Iris pigment epithelial cell (primary cell): Measurements from ENCODE around the gene MATK.
A peak's percentile ranks its signal among the peaks of the same experiment; 100 is the strongest.

ENCODE experiments used
- DNase-seq: peaks from one replicate; pipeline ENCODE4 v3.0.0-alpha.2; 2011; ENCODE audit warnings: low read depth

The MATK gene

DNA sequence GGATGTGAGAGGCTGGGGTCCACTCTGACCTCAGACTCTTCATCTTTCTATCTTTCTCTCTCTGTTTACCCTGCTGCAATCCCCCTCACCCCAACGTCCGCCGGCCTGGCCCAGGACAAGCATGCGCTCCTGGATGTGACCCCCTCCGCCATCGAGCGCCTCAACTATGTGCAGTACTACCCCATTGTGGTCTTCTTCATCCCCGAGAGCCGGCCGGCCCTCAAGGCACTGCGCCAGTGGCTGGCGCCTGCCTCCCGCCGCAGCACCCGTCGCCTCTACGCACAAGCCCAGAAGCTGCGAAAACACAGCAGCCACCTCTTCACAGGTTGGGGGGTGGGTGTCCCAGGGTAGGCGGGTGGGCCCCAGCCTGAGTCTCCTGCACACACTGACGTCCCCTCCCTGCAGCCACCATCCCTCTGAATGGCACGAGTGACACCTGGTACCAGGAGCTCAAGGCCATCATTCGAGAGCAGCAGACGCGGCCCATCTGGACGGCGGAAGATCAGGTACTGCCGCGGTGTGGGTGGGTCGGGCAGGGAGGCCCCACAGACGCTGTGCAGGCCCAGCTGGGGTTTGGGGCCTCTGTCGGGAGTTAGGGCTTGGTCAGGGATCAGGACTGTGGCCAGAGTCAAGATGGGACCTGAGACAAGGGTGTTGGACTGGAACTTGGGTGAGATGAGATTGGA, 39.7 kb downstream of the MATK start:
- no peak for DNase-seq

DNA sequence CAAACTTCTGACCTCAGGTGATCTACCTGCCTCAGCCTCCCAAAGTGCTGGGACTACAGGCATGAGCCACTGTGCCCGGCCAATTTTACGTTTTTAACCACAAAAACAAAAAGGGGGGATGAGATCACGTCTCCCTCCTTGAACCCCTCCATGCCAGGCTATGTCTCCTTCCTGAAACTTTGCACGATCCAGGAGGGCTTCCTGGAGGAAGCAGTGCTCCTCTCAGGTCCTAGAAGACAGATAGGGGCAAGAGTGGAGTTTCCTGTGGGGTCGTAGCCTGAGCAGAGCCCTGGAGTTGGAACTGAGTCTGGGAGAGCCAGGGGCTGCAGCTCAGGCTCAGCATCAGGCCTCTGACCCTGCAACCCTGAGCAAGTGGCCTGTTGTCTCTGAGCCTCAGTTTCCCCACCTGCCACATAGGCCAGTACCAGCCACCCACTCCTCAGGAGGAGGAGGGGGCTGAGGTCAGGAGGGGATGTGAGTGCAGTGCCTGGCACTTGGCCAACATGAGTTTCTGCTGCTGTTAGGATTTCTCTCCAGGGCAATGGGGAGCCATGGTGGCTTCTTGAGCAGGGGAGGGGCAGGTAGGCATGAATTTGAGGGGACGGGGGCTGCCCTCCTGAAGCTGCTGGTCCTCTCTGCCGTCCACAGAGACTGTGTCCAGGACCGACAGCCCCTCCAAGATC, 40.7 kb downstream of the MATK start:
- no peak for DNase-seq

GRCh38 chr19:3743486-3743885, 42.7 kb downstream of the MATK start:
- DNase-seq = peak; percentile 39

DNA sequence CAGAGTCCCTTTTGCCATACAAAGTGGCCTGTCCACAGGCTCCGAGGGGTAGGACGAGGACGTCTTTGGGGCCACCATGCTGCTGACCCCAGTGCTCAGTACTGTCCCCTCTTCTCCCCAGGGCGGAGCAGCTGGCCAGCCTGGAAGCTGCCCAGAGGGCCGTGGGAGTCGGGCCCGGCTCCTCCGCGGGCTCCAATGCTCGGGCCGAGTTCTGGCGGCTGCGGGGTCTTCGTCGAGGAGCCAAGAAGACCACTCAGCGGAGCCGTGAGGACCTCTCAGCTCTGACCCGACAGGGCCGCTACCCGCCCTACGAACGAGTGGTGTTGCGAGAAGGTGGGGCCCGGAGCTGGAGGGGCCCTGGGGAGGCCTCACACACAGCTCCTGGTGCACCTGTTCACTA, 45.8 kb downstream of the MATK start:
- no peak for DNase-seq

DNA sequence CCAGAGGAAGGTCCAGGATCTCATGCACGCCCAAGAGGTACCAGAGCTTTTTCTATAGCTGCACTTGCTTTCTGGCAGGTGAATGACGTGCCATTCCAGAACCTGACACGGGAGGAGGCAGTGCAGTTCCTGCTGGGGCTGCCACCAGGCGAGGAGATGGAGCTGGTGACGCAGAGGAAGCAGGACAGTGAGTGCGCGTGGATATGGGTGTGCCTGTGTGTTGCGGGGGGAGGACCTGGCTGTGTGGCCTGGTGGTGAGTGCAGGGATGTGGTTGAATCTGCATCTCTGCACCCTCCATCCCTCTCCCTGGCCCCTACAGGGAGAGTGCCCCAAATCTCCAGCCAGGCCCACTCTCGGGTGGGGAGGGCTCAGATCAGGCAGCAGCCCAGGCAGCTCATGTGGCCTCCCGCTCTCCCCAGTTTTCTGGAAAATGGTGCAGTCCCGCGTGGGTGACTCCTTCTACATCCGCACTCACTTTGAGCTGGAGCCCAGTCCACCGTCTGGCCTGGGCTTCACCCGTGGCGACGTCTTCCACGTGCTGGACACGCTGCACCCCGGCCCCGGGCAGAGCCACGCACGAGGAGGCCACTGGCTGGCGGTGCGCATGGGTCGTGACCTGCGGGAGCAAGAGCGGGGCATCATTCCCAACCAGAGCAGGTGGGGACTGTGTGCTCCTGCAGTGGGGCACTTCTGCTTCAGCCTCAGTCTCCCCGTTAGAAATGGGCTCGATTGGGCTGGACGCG, 47.5 kb downstream of the MATK start:
- DNase-seq = no peak

GRCh38 chr19:3737487-3738205, 48.5 kb downstream of the MATK start:
- DNase-seq = no peak

DNA sequence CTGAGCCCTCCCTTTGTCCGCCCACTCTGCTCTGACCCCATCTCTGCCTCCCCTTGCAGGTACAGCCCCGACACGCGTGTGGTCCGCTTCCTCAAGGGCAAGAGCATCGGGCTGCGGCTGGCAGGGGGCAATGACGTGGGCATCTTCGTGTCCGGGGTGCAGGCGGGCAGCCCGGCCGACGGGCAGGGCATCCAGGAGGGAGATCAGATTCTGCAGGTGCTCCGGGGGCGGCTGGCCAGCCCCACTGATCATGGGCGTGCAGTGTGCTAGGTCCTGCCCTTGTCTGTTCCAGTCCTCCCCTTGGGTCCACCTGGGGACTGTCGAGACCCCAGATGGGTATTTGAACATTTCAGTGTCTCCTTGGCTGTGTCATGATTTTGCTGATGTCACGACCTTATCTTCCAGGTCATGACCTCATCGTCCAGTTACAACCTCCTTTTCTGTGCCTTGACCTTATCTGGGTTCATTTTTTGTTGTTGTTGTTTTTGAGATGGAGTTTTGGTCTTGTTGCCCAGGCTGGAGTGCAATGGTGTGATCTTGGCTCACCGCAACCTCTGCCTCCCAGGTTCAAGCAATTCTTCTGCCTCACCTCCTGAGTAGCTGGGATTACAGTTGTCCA, 50.0 kb downstream of the MATK start:
- DNase-seq = no peak

GRCh38 chr19:3734310-3734600, 51.9 kb downstream of the MATK start:
- DNase-seq = no peak

DNA sequence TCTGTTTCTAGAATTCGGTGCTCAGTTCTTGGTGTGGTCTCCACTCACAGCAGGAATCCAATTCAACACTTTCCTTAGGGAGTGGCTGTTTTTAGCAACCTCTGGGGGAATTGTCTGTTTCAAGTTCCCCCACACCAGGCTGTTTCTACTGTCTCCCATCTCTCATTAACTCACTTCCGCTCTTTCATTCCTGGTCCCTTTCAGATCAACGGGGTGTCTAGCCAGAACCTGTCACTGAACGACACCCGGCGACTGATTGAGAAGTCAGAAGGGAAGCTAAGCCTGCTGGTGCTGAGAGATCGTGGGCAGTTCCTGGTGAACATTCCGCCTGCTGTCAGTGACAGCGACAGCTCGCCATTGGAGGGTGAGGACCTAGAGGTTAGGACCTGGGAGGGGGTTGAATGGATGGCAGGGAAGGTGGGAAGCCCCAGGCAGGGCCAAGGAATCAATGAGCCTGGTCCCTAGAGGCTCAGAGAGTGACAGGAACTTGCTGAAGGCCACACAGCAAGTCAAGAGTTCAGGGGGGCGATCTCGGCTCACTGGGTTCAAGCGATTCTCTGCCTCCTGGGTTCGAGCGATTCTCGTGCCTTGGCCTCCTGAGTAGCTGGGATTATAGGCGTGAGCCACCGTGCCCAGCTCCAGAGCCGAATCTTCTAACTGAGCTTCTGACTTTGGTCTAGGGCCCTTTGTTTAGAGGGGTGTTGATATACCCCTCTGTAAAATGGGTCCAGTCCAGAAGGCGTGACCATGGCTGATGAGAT, 52.5 kb downstream of the MATK start:
- DNase-seq = no peak

DNA sequence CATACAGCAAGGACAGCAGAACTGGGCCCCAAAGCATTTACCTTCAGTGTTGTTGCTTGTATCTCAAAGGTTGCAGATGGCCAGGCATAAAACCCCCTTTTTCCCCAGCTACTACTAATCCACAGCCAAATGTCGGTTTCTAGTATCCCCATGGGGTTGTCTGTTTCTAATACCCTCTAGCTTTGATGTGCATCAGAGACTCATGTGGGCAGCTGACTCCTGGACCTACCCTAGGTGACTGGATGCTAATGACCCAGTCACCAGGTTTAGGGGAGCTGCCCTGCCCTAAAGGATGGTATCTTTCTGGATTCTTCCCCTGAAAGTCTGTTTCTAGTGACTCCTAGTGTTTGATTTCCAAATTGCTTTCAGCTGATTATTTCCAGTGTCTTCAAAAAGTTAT, 54.1 kb downstream of the MATK start:
- DNase-seq = no peak

- DNase-seq = no peak
These were observed 55.7 kb downstream of the MATK start for GRCh38 chr19:3730457-3730958.
